Urinary bladder (tissue), 3 donors: ENCODE measurements around the gene LASP1NB.

ENCODE experiments used
- DNase-seq: peaks from one replicate; pipeline ENCODE4 v3.0.0-alpha.2; 2015; ENCODE audit errors: extremely low spot score
- H3K27ac ChIP-seq: one replicate; pipeline ENCODE4 v1.5.1; 2013; ENCODE audit warnings: low read depth, mild to moderate bottlenecking, moderate library complexity
- H3K36me3 ChIP-seq: one replicate; pipeline ENCODE4 v1.6.1; 2013; ENCODE audit warnings: mild to moderate bottlenecking, moderate library complexity; ENCODE audit not compliant: insufficient read depth
- H3K4me1 ChIP-seq: one replicate; pipeline ENCODE4 v1.6.1; 2013; ENCODE audit warnings: mild to moderate bottlenecking, moderate library complexity; ENCODE audit not compliant: insufficient read depth
- H3K4me3 ChIP-seq: one replicate; pipeline ENCODE4 v1.5.1; 2013; ENCODE audit warnings: low read depth, low read length
- WGBS: extraction: QIAGEN DNeasy Blood & Tissue Kit; methylation state at CpG from one replicate; pipeline ENCODE4 v1.1.7; 2013; 5-methylcytosine and 5-hydroxymethylcytosine counted together
- donor health status: healthy with polysubstance abuse.
- donor health status: healthy.

The LASP1NB gene

GRCh38 chr17:38925263-38925995 lies at the start of gene LASP1NB:
Gene LASP1NB, plus strand, starts transcription at chr17:38925614.
- DNase-seq = peak; percentile 55
- H3K4me1 ChIP-seq = no peaks in the 10 kb centered on the region
- H3K36me3 ChIP-seq = no peaks in the 10 kb centered on the region
- 35% methylated on average over 14 of the region's 14 CpGs for WGBS
- peak within 1 kb of the TSS; percentile 64 for H3K27ac ChIP-seq
- no peak within 1 kb of the TSS for H3K4me3 ChIP-seq

- H3K27ac ChIP-seq = no peak overlapping the region
- H3K4me3 ChIP-seq = no peak overlapping the region
- no peak for DNase-seq
- no peaks in the 10 kb centered on the region for H3K4me1 ChIP-seq
- peaks cover 2% of the 10 kb centered on the region for H3K36me3 ChIP-seq
- 46% methylated on average over 7 of the region's 7 CpGs for WGBS
Observed at GRCh38 chr17:38877130-38877851, 48.1 kb upstream of the LASP1NB start.

DNA sequence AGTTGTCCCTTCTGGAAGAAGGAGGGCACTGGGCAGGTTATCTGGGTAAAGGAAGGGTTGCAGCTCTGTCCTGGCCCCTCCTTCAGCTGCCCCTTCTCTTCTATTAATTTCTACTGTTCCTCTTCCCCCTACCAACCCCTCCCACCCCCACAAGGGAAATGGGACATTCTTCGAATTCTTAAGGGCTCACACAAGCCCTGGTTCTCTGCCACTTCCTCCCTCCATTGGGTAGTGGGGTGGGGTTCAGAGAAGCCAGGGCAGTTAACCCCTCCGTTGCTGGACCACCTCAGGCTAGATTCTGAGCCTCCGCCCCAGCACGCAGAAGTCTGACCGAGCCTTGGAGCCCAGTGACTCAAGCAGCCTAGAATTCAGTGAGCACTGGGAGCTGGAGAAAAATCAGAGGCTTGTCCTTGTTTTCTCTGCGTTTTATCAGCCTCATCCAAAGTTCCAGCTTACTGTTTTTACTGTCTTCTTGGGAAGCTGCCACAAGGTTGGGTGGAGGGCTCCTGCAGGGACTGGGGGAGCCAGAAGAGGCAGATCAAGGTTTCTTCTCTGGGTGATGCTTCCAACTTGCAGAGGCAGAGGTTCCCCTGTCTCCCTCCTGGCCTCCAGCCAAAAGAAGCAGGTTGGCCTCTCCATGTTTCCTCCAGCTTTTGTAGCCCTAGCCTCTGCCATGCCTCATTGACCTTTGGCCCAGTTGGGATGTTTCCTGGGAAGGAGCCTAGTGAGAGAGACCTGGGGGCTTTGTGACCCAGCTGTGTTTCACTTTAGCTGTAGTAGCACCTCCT lies 45.3 kb upstream of the LASP1NB start:
- H3K4me1 ChIP-seq = no peaks in the 10 kb centered on the region
- WGBS = 9% methylated on average over 6 of the region's 6 CpGs
- no peak overlapping the region for H3K4me3 ChIP-seq
- H3K36me3 ChIP-seq = peaks cover 2% of the 10 kb centered on the region
- DNase-seq = peak; percentile 70
- peak overlapping the region; percentile 24 for H3K27ac ChIP-seq

DNA sequence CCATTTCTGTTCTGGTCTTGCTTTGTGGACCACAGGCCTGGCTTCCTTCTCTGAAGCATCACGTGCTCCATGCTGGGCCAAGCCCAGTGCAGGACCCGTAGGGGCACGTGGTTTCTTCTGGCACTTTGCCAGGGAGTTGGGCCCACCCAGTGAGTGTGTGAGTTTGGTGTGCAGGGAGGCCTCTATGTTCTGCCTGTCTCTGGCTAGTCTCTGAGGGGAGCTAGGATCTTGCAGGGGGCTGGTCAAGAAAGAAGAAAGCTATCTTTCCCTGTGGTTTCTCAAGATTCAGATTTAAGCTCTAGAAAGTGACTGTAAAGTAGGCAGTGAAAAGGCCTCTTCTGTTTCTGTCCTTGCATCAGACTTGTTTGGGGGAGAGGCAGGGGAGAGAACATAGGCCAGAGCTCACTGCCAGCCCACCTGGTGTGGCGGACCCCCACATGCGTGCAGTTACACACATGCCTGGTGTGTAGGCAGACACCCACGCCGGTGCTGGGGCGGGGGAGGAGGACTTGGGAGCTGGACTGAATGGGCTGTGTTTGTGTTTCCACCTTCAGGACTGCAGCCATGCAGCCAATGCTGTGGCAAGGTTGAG lies 43.7 kb upstream of the LASP1NB start:
- H3K27ac ChIP-seq = no peak overlapping the region
- peaks cover 3% of the 10 kb centered on the region for H3K4me1 ChIP-seq
- H3K36me3 ChIP-seq = peaks cover 2% of the 10 kb centered on the region
- WGBS = 22% methylated on average over 8 of the region's 8 CpGs
- no peak overlapping the region for H3K4me3 ChIP-seq
- peak; percentile 76 for DNase-seq

GRCh38 chr17:38882870-38883269 lies 42.5 kb upstream of the LASP1NB start:
- H3K27ac ChIP-seq = no peak overlapping the region
- 76% methylated on average over 2 of the region's 2 CpGs for WGBS

GRCh38 chr17:38883592-38884526 lies 41.6 kb upstream of the LASP1NB start:
- 59% methylated on average over 19 of the region's 19 CpGs for WGBS
- no peak overlapping the region for H3K27ac ChIP-seq
- DNase-seq = no peak
- H3K36me3 ChIP-seq = no peaks in the 10 kb centered on the region
- peaks cover 3% of the 10 kb centered on the region for H3K4me1 ChIP-seq
- no peak overlapping the region for H3K4me3 ChIP-seq

More at GRCh38 chr17:38882870-38883269, 42.5 kb upstream of the LASP1NB start:
- Histone ChIP-seq H3K4me3 (no peak overlapping the region), H3K36me3 (peaks cover 2% of the 10 kb centered on the region), H3K4me1 (peaks cover 3% of the 10 kb centered on the region)
- DNase-seq = no peak

DNA sequence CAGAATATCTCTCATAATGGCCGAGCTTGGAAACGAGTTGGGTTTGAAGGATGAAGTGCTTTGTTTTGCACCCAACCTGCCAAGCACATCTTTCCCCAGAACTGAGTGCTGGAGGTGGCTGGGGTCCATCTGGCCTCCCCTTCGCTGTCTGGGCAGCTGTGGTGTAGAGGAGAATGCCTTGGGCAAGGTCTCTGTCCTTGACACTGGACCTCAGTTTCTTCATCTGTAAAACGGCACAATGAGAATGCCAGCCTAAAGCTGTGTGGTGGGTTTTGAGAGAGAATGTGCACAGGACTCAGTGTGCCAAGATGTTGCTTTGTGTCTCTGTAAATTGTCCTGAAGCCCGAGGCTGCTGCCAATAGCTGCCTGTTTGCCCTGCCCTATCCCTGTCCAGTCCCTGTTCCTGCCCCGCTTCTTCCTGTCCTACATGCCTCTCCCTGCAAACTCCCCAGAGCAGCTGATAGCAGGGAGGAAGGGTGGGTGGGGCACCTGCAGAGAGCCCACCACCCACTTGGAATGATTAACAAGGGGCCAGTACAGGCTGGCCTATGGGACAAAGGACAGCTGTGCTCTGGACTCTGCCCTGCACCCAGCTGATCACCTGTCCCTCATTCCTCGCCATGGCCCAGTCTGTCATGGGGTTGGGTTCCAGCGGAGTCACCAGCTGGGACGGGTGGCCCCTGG lies 40.2 kb upstream of the LASP1NB start:
- Histone ChIP-seq H3K36me3 (no peaks in the 10 kb centered on the region), H3K4me3 (no peak overlapping the region), H3K4me1 (peaks cover 3% of the 10 kb centered on the region), H3K27ac (no peak overlapping the region)
- 60% methylated on average over 9 of the region's 9 CpGs for WGBS
- DNase-seq = no peak

GRCh38 chr17:38885728-38886642 lies 39.4 kb upstream of the LASP1NB start:
- H3K36me3 ChIP-seq = no peaks in the 10 kb centered on the region
- WGBS = 29% methylated on average over 11 of the region's 11 CpGs
- no peak for DNase-seq
- H3K4me1 ChIP-seq = peaks cover 3% of the 10 kb centered on the region
- H3K27ac ChIP-seq = no peak overlapping the region
- H3K4me3 ChIP-seq = no peak overlapping the region

DNA sequence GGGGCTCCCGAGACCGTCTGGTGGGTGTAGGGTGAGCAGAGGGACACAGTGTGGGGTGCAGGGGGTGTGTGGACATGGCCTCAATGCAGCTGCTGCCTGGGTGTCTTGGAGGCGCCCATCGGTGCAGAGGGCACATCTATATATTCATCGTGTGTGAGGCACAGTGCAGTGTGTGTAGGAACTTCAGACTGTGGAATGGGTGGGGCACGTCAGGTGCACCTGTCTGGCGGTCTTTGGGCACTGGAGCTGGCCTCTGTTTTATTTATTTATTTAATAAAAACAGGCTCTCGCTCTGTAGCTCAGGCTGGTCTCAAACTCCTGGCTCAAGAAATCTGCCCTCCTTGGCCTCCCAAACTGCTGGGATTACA lies 38.8 kb upstream of the LASP1NB start:
- peaks cover 3% of the 10 kb centered on the region for H3K4me1 ChIP-seq
- 54% methylated on average over 8 of the region's 8 CpGs for WGBS
- no peak overlapping the region for H3K27ac ChIP-seq
- H3K4me3 ChIP-seq = no peak overlapping the region
- no peaks in the 10 kb centered on the region for H3K36me3 ChIP-seq
- no peak for DNase-seq

DNA sequence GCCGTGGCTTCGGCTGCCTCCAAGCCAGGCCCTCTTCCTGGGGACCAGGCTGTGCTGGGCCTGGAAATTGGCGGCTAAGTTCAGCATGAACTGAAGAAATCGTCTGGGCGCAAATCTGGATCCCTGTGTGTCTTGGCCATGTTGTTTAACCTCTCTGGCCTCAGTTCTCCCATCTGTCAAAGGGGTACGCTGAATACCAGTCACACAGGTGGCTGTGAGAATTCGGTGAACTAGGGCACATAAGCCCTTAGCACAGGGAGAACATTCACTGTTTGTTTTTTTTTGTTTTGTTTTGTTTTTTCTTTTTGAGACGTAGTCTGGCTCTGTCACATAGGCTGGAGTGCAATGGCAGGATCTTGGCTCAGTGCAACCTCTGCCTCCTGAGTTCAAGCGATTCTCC lies 36.6 kb upstream of the LASP1NB start:
- H3K36me3 ChIP-seq = peaks cover 3% of the 10 kb centered on the region
- peaks cover 3% of the 10 kb centered on the region for H3K4me1 ChIP-seq
- no peak overlapping the region for H3K4me3 ChIP-seq
- H3K27ac ChIP-seq = no peak overlapping the region
- WGBS = 85% methylated on average over 9 of the region's 9 CpGs
- DNase-seq = no peak

DNA sequence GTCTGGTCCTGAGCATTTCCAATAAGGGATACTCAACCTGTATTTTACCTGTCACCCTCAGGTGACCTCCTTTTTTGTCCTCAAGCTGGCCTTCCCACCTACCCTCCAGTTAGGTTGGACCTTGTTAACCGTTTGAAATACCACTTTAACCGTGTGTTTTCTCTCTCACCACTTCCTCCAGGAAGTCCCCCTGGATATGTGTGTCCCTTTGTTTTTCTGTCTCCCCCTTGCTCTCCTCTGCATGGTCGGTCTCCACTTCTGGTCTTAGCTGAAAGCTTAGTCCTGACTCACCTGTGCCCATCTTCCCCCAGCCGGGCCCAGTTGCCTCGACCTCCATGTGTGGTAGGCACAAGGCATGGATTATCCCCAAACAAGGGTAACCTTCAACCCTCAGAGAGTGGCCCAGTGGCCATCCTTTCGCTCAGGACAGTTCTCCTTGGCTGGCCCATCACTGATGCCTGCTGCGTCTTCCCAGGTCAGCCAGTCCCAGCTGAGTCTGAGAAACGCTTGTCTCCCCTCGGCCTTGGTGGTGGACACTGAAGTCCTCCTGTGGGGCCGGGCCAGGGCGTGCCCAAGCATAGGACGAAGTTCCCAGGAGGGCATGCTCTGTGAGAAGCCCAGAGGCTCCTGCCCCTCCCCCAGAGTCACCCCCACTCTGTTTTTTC lies 35.5 kb upstream of the LASP1NB start:
- Histone ChIP-seq H3K27ac (no peak overlapping the region), H3K4me3 (no peak overlapping the region), H3K36me3 (peaks cover 3% of the 10 kb centered on the region), H3K4me1 (peaks cover 3% of the 10 kb centered on the region)
- 85% methylated on average over 12 of the region's 12 CpGs for WGBS
- no peak for DNase-seq
